HEK293 (cell line): ENCODE results near the gene ALKBH4.
A peak's percentile ranks its signal among the peaks of the same experiment; 100 is the strongest.

ENCODE experiments used
- CTCF ChIA-PET: fragments of 350-600 bp; formaldehyde crosslinking; extraction: SDS; loops from one replicate; lab custom pipeline; 2021; ENCODE audit warnings: antibody characterized with exemption; lab: Yijun Ruan, JAX
- POLR2A ChIA-PET: fragments of 300-600 bp; formaldehyde crosslinking; extraction: SDS; loops from one replicate; lab custom pipeline; 2020; ENCODE audit warnings: antibody characterized with exemption, inconsistent platforms; lab: Yijun Ruan, JAX
- H3K27ac ChIP-seq: fragments of 200-500 bp; sonication (Bioruptor generic); 2 replicates; pipeline ENCODE4 v1.5.1; 2014; ENCODE audit warnings: low read depth, low read length, control low read depth, inconsistent platforms; ENCODE audit errors: extremely low read depth
- H3K36me3 ChIP-seq, 2 experiments: fragments of 200-500 bp in 1 of 2; sonication (Bioruptor generic) in 1 of 2; 1 replicate in 1 of 2; 2 replicates in 1 of 2; pipeline ENCODE4 v1.5.1; 2014 to 2017; ENCODE audit warnings: inconsistent platforms in 2 of 2, low read length in 2 of 2; ENCODE audit not compliant: control insufficient read depth in 2 of 2, insufficient read depth in 1 of 2
- H3K4me1 ChIP-seq: fragments of 200-500 bp; sonication (Bioruptor generic); 2 replicates; pipeline ENCODE4 v1.5.1; 2014; ENCODE audit warnings: mild to moderate bottlenecking, low read length, inconsistent platforms; ENCODE audit not compliant: control insufficient read depth, insufficient read depth
- H3K4me3 ChIP-seq: 2 replicates; pipeline ENCODE4 v1.5.1; 2011; ENCODE audit warnings: low read depth, mild to moderate bottlenecking, control low read depth, low read length, moderate library complexity
- H3K9me3 ChIP-seq: fragments of 200-500 bp; sonication (Bioruptor generic); 2 replicates; pipeline ENCODE4 v1.5.1; 2014; ENCODE audit warnings: low read depth, low read length, inconsistent platforms; ENCODE audit not compliant: control insufficient read depth, insufficient read depth
- BCL6B ChIP-seq: fragments of 450-650 bp; formaldehyde crosslinking; IDR thresholded peaks from 2 replicates; pipeline ENCODE4 v1.5.1; 2017; ENCODE audit warnings: missing biosample characterization, missing genetic modification characterization
- CTCF ChIP-seq: fragments of 450-650 bp; formaldehyde crosslinking; IDR thresholded peaks from 2 replicates; pipeline ENCODE4 v1.5.1; 2016; ENCODE audit warnings: missing biosample characterization, missing genetic modification characterization
- GLI2 ChIP-seq: fragments of 450-650 bp; formaldehyde crosslinking; IDR thresholded peaks from 2 replicates; pipeline ENCODE4; 2017; ENCODE audit warnings: missing biosample characterization, missing genetic modification characterization, low read depth, borderline replicate concordance
- GLIS1 ChIP-seq: fragments of 450-650 bp; formaldehyde crosslinking; IDR thresholded peaks from 2 replicates; pipeline ENCODE4 v1.5.1; 2016; ENCODE audit warnings: missing biosample characterization, missing genetic modification characterization
- REPIN1 ChIP-seq: fragments of 450-650 bp; formaldehyde crosslinking; IDR thresholded peaks from 2 replicates; pipeline ENCODE4 v1.5.1; 2017; ENCODE audit warnings: missing biosample characterization, missing genetic modification characterization, low read depth
- SETDB1 ChIP-seq: IDR thresholded peaks from one replicate; pipeline ENCODE4 v1.6.1; 2017; ENCODE audit warnings: mild to moderate bottlenecking, low read length, moderate library complexity, mixed read lengths; ENCODE audit not compliant: insufficient read length
- SP3 ChIP-seq: fragments of 450-650 bp; formaldehyde crosslinking; IDR thresholded peaks from 2 replicates; pipeline ENCODE4 v1.5.1; 2016; ENCODE audit warnings: missing biosample characterization, missing genetic modification characterization
- SP7 ChIP-seq: fragments of 450-650 bp; formaldehyde crosslinking; IDR thresholded peaks from 2 replicates; pipeline ENCODE4 v1.5.1; 2016; ENCODE audit warnings: missing biosample characterization, missing genetic modification characterization
- ZFP37 ChIP-seq: fragments of 450-650 bp; formaldehyde crosslinking; IDR thresholded peaks from 2 replicates; pipeline ENCODE4 v1.5.1; 2016; ENCODE audit warnings: missing biosample characterization, missing genetic modification characterization
- ZIC2 ChIP-seq: fragments of 450-650 bp; formaldehyde crosslinking; IDR thresholded peaks from 2 replicates; pipeline ENCODE4 v1.5.1; 2016; ENCODE audit warnings: missing biosample characterization, missing genetic modification characterization
- ZNF148 ChIP-seq: fragments of 450-650 bp; formaldehyde crosslinking; IDR thresholded peaks from 2 replicates; pipeline ENCODE4 v1.5.0; 2017; ENCODE audit warnings: missing biosample characterization, missing genetic modification characterization, borderline replicate concordance
- ZNF23 ChIP-seq: fragments of 450-650 bp; formaldehyde crosslinking; IDR thresholded peaks from 2 replicates; pipeline ENCODE4 v1.5.1; 2016; ENCODE audit warnings: missing biosample characterization, missing genetic modification characterization, borderline replicate concordance
- ZNF292 ChIP-seq: fragments of 450-650 bp; formaldehyde crosslinking; IDR thresholded peaks from 2 replicates; pipeline ENCODE4 v1.5.1; 2016; ENCODE audit warnings: low read depth, missing biosample characterization, missing genetic modification characterization, borderline replicate concordance
- ZNF423 ChIP-seq: fragments of 450-650 bp; formaldehyde crosslinking; IDR thresholded peaks from 2 replicates; pipeline ENCODE4 v1.5.1; 2016; ENCODE audit warnings: missing biosample characterization, missing genetic modification characterization
- ZNF530 ChIP-seq: fragments of 450-650 bp; formaldehyde crosslinking; IDR thresholded peaks from 2 replicates; pipeline ENCODE4 v1.5.1; 2016; ENCODE audit warnings: low read depth, missing biosample characterization, missing genetic modification characterization
- ZNF623 ChIP-seq: fragments of 450-650 bp; formaldehyde crosslinking; IDR thresholded peaks from 2 replicates; pipeline ENCODE4 v1.5.1; 2016; ENCODE audit warnings: missing biosample characterization, missing genetic modification characterization
- ZNF629 ChIP-seq: fragments of 450-650 bp; formaldehyde crosslinking; IDR thresholded peaks from 2 replicates; pipeline ENCODE4 v1.5.1; 2017; ENCODE audit warnings: missing biosample characterization, missing genetic modification characterization
- ZNF658 ChIP-seq: fragments of 450-650 bp; formaldehyde crosslinking; IDR thresholded peaks from 2 replicates; pipeline ENCODE4; 2016; ENCODE audit warnings: missing biosample characterization, missing genetic modification characterization
- ZNF664 ChIP-seq: fragments of 450-650 bp; formaldehyde crosslinking; IDR thresholded peaks from 2 replicates; pipeline ENCODE4 v1.5.1; 2016; ENCODE audit warnings: missing biosample characterization, missing genetic modification characterization
- ZNF670 ChIP-seq: fragments of 450-650 bp; formaldehyde crosslinking; IDR thresholded peaks from 2 replicates; pipeline ENCODE4 v1.5.1; 2016; ENCODE audit warnings: missing biosample characterization, missing genetic modification characterization, low read depth
- ZNF677 ChIP-seq: fragments of 450-650 bp; IDR thresholded peaks from 2 replicates; pipeline ENCODE4 v1.5.0; 2018; ENCODE audit warnings: missing biosample characterization, mild to moderate bottlenecking, missing genetic modification characterization, moderate library complexity
- ZNF707 ChIP-seq: fragments of 450-650 bp; formaldehyde crosslinking; IDR thresholded peaks from 2 replicates; pipeline ENCODE4 v1.5.1; 2016; ENCODE audit warnings: missing biosample characterization, missing genetic modification characterization
- ZNF776 ChIP-seq: fragments of 450-650 bp; formaldehyde crosslinking; IDR thresholded peaks from 2 replicates; pipeline ENCODE4 v1.5.0; 2017; ENCODE audit warnings: missing biosample characterization, missing genetic modification characterization, borderline replicate concordance
- ZNF785 ChIP-seq: fragments of 450-650 bp; formaldehyde crosslinking; IDR thresholded peaks from 2 replicates; pipeline ENCODE4 v1.5.1; 2016; ENCODE audit warnings: missing biosample characterization, missing genetic modification characterization

The ALKBH4 gene

GRCh38 chr7:102444961-102445673 is 19.5 kb downstream of the ALKBH4 start:
- H3K36me3 ChIP-seq = peaks cover 3 to 27% of the 10 kb centered on the region in 2 experiments; a peak in 2 of 3 replicates
- TF ChIP-seq SETDB1 (no peak), ZNF677 (tag by site-specific recombination) (no peak), ZIC2 (tag by site-specific recombination) (no peak), ZNF785 (tag by site-specific recombination) (no peak), ZNF623 (tag by site-specific recombination) (no peak)
- CTCF ChIA-PET = no interaction called here
- H3K4me1 ChIP-seq = no peaks in the 10 kb centered on the region
- no peak overlapping the region for H3K4me3 ChIP-seq
- H3K27ac ChIP-seq = no peak overlapping the region
- H3K9me3 ChIP-seq = no peaks in the 10 kb centered on the region
- POLR2A ChIA-PET = interaction anchor here (0.9 kb wide), 1 partner anchor 9 kb away, joined by 3 read pairs; no protein-coding TSS in a partner anchor

- TF ChIP-seq GLI2 (tag by site-specific recombination) (no peak), ZNF292 (tag by site-specific recombination) (no peak), BCL6B (tag by site-specific recombination) (no peak), ZFP37 (tag by site-specific recombination) (0 out of 2 replicates have a peak, but pooled peaks have one; percentile 36), ZIC2 (tag by site-specific recombination) (peak; percentile 53; the same call in 1 of the 2 replicates), ZNF629 (tag by site-specific recombination) (0 out of 2 replicates have a peak, but pooled peaks have one; percentile 12), GLIS1 (tag by site-specific recombination) (0 out of 2 replicates have a peak, but pooled peaks have one; percentile 20), SP7 (tag by site-specific recombination) (peak; percentile 19; the same call in 1 of the 2 replicates), ZNF530 (tag by site-specific recombination) (no peak)
- TF ChIP-seq, all 188 proteins: peak for 5
- ChIA-PET POLR2A (interaction anchor here (0.9 to 1.4 kb wide), 2 partner anchors 10 to 35 kb away, joined by 4 read pairs; no protein-coding TSS in a partner anchor), CTCF (interaction anchor here (0.5 kb wide), 1 partner anchor 14 kb away, joined by 3 read pairs; no protein-coding TSS in a partner anchor)
- Histone ChIP-seq H3K27ac (no peak overlapping the region), H3K9me3 (no peaks in the 10 kb centered on the region), H3K36me3 (peaks cover 16 to 32% of the 10 kb centered on the region in 2 experiments; a peak in 2 of 3 replicates), H3K4me1 (no peaks in the 10 kb centered on the region), H3K4me3 (no peak overlapping the region)
Measured at GRCh38 chr7:102439963-102440795, 24.5 kb downstream of the ALKBH4 start.

- Histone ChIP-seq H3K36me3 (peaks cover 16 to 24% of the 10 kb centered on the region in 2 experiments; a peak in 2 of 3 replicates), H3K9me3 (no peaks in the 10 kb centered on the region), H3K4me1 (peaks cover 15% of the 10 kb centered on the region), H3K27ac (no peak overlapping the region), H3K4me3 (no peak overlapping the region)
- ChIA-PET POLR2A (no interaction called here), CTCF (no interaction called here)
- TF ChIP-seq ZNF148 (no peak), ZNF658 (tag by site-specific recombination) (no peak), CTCF (tag by site-specific recombination) (no peak), ZNF670 (no peak), SP3 (tag by site-specific recombination) (no peak), ZFP37 (tag by site-specific recombination) (no peak), ZNF664 (tag by site-specific recombination) (no peak), REPIN1 (tag by site-specific recombination) (no peak), ZNF677 (tag by site-specific recombination) (no peak), ZNF776 (tag by site-specific recombination) (no peak), ZNF23 (tag by site-specific recombination) (no peak), ZNF707 (tag by site-specific recombination) (no peak), GLIS1 (tag by site-specific recombination) (no peak), ZNF423 (tag by site-specific recombination) (no peak)
Measured at GRCh38 chr7:102436118-102436517, 28.5 kb downstream of the ALKBH4 start.
